ENCODE results near the gene RPA1.

- TF ChIP-seq, protein P1, sequence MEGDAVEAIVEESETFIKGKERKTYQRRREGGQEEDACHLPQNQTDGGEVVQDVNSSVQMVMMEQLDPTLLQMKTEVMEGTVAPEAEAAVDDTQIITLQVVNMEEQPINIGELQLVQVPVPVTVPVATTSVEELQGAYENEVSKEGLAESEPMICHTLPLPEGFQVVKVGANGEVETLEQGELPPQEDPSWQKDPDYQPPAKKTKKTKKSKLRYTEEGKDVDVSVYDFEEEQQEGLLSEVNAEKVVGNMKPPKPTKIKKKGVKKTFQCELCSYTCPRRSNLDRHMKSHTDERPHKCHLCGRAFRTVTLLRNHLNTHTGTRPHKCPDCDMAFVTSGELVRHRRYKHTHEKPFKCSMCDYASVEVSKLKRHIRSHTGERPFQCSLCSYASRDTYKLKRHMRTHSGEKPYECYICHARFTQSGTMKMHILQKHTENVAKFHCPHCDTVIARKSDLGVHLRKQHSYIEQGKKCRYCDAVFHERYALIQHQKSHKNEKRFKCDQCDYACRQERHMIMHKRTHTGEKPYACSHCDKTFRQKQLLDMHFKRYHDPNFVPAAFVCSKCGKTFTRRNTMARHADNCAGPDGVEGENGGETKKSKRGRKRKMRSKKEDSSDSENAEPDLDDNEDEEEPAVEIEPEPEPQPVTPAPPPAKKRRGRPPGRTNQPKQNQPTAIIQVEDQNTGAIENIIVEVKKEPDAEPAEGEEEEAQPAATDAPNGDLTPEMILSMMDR (IDR thresholded peaks at IDR 0.05), result no peak
- no peak for TF ChIP-seq POLR2A (IDR thresholded peaks at IDR 0.05)
Measured at GRCh38 chr17:1878419-1879121, 48.8 kb downstream of the RPA1 start.
